NCI-H2196 treated with DMSO at 0.1 percent for 48 hours (cell line): ENCODE results near the gene TGIF2.
A peak's percentile ranks its signal among the peaks of the same experiment; 100 is the strongest.
"Not testable (repeated sequence)": the region's sequence is repeated elsewhere in the genome, so short reads cannot be mapped to it uniquely, and the experiment has no call there.

Experiments used
- DNase-seq: peaks from one replicate; lab custom pipeline; 2025; ENCODE audit not compliant: unreplicated experiment; lab: John Stamatoyannopoulos, UW

Gene TGIF2

DNA sequence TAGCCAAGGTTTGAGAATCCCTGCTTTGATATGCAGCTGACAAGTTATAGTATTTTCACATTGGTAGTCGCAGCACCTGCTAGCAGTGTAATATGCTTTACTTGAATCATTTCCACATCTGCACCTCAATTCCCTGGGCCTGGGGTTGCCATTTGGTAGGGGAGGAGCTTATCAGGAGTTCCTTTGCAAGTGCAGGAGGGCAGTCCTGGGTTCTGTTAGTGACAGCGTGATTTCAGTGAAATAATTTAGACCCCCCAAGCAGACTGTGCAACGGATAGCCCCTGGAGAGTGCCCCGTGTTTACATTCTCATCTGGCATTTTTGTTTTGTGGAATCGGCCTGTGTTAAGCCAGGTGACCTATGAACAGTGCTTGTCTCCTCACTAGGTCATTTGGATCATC, 38.2 kb downstream of the TGIF2 start:
- no peak for DNase-seq

DNA sequence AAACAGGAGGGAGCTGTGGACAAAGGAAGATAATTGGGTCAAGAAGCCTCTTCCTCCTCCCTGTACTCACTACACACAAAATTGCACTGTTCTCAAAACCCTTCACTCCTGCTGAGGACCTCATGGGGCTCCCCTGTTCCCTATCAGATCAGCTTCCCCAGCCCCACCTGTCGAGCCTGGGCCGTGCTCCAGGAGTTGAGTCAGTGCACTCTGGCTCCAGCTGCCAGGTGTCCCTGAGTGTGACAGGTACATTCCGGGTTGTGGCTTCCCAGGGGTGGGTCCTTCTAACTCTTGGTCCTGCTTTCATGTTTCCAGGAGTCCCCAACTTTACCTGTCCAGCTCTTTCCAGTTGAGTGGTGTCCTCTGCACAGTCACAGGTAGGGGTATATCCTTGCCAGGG, 40.6 kb downstream of the TGIF2 start:
- DNase-seq = peak; percentile 59

DNA sequence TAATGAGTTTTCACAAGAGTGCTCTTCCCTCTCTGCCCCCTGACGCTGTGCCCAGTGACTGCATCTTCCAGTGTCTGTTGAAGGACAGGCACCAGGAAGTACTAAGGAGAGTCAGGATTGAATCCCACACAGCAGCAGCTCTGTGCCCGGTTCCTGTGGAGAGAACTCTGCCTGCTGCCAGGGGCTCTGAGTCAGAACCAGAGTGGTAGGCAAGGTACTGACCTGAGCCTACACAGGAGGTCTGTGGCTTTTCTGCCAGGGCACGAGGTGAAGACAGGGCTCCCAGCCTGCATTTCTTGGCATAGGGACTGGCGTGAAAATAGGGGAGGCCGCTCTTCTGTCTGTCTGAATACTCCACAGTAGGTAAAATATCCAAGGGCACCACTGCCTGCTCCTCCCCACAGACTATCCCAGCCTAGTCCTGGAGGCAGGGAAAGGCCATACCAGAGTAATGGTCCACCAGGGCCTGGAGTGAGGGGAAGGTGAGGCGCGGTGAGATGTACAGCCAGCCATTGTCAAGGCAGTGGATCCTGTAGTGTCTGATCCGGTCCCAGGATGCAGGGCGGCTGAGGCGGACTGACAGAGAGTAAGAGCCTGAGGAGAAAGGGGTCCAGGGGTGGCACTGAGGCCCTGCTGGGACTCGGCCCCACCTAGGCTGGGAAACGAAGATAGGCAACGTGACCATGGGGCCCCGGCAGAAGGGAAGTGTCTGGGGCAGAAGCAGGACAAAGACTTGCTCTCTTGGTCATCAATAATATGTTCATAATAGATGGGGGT, 41.6 kb downstream of the TGIF2 start:
- DNase-seq = no peak

DNA sequence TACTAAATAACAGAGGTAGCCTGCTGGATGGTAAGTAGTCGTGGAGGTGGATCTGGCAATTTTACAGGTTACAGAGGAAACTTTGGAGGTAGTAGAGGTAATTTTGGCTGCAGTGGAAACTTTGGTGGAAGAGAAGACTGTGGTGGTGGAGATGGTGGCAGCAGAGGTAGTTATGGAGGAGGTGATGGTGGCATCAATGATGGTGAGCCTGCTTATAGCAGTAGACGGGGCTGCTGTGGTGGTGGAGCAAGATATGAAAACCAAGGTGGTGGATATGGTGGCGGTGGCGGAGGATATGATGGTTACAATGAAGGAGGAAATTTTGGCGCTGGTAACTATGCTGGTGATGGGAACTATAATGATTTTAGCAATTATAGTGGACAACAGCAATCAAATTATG, 47.5 kb downstream of the TGIF2 start:
- no peak for DNase-seq

DNA sequence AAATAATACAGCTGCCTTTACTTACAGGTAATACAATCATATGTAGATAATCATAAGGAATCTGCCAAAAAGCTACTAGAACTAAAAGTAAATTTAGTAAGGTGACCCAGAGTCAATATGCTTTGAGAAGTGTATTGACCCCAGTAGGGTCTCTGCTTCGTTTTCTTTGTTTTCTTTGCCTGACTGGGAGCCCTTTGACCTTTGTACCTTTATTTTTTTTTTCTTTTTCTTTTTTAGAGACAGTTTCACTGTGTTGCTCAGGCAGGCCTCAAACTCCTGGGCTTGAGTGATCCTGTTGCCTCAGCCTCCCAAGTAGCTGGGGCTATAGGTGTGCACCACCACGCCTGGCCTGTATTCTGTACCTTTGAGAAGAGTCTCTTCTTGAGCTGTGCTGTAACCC, 50.0 kb downstream of the TGIF2 start:
- DNase-seq = no peak

DNA sequence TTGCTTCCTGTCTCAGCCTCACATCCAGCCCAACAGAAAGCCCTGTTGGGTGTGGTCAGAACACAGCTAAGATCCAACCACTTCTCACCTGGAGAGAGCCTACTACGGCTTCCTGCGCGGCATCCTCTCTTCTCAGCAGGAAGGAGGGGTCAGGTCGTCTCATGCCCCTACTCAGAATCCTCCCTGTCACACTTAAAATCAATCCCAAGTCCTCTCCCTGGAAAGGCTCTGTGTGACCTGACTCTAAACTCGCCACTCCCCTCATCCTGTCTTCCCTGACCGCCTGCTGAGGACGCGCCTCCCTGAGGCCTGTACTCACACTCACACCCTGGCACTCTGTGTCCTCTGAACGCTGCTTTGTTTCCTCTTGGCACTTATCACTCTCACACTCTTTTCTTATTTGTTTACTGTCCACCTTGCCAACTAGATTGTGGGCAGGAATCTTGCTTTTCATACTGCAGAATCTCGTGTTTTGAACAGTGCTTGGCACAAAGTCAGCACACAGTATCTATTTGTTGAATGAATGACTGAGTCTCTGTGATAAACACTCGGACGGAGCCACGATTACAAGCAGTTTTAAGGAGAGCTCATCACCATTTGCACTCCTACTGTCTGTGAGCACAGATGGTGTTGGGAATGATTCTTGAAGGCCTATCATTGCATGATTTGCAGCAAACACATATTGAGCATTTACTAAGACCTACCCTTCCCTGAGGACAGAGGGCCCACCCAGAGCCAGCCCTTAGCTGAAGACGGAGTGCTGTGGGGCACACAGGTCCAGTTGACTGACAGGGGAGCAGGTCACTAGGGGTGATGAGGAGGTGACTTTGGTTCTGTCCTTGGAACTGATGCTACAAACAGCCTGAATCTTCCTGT, 50.9 kb downstream of the TGIF2 start:
- peak; percentile 79 for DNase-seq

DNA sequence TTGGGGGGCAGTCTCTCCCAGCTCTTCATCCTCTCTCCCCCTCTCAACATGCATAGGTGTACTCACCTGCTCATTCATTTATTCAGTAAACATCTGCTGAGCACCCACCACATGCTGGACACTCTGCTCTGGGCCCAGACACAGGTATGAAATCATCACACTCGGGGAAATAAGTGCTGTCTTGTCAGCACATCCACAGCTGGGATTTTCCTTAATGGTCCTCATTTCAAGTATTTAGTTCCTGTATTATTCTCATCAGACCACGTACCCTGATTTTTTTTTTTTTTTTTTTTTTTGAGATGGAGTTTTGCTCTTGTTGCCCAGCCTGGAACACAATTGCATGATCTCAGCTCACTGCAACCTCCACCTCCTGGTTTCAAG, 51.5 kb downstream of the TGIF2 start:
- no peak for DNase-seq

DNA sequence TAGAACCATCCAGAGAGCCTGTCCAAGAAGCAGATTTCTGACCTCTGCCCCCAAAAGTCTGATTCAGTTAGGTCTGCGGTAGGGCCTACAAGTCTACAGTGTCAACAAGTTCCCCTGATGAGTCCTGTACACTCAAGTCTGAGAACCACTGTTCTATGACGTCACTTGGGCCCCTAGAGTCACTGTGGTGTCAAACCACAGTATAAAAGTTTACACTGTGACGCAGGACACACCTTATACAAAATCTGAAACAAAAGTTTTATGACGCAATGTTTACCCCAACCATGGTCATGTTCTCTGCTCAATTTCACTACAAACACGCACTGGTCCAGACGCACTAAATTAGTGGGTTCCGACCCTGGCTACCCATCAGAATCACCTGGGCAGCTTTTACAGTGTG, 54.7 kb downstream of the TGIF2 start:
- no peak for DNase-seq

DNA sequence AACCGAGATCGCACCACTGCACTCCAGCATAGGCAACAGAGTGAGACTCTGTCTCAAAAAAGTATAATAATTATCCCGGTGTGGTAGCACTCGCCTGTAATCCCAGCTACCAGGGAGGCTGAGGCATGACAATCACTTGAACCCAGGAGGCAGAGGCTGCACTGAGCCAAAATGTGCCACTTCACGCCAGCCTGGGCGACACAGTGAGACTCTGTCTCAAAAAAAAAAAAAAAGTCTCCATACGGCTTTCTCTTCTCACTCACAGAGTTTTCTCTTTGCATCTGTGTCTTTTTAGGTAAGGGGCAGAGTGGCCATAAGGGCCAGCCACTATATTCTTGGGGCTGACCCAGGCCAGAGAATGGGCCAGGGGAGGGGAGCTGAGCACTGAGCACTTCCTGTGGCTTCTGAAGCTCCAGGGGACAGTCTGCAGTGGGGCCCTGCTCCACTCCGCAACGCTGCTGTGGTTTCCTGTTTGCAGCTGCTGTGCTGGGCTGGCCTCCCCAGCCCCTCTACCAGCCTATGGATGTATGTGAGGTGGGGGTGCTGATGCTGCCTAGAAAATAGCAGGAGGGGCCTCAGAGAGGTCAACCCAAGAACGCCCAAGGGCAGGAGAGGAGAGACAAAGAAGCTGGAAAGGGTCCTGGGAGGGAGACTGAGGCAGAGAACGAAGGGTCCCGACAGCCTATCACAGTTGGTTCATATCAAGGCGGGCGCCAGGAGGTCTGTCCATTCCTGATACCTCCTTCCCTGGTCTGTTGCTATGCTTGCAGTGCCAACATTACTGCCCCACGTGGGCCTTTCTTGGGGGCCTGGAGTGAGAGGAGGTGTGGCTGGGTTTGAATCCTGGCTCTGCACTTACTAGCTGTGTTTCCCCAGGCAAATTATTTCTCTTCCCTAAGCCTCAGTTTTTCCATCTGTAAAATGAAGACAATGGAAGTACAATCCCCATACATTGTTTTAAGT, 56.6 kb downstream of the TGIF2 start:
- DNase-seq = no peak

DNA sequence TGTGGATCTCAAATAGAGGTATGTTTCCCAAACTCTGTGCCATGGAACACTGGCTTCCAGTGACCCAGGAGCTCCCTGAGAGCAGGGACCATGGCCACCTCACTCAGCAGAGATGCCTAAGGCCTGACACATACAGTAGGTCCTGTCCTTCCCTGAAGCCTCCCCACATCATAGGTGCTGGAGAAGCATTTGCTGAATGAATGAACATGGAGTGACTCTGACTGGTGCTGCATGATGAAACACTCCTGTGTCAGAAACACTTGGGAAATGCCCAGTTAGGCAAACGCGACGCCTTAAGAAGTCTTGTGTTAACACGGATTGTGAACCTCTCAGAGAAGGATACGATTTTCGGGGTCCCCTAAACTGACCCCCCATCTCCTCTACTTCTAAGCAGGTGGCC, 58.2 kb downstream of the TGIF2 start:
- DNase-seq = no peak

DNA sequence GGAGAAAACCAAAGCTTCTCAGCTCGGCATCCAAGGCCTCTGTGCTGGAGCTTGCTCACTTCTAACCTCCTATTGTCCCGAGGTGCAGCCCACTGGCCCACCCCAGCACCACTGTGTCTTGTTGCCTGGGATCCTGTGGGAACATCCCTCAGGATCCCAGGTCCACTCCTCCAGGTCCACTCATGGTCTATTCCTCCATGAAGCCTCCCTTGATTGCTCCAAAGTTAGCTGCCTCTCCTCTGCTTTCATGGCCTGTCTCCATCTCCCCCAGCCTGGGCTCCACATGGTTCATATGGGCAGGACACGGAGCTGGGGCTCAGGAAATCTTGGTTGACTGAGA, 58.7 kb downstream of the TGIF2 start:
- DNase-seq = no peak

DNA sequence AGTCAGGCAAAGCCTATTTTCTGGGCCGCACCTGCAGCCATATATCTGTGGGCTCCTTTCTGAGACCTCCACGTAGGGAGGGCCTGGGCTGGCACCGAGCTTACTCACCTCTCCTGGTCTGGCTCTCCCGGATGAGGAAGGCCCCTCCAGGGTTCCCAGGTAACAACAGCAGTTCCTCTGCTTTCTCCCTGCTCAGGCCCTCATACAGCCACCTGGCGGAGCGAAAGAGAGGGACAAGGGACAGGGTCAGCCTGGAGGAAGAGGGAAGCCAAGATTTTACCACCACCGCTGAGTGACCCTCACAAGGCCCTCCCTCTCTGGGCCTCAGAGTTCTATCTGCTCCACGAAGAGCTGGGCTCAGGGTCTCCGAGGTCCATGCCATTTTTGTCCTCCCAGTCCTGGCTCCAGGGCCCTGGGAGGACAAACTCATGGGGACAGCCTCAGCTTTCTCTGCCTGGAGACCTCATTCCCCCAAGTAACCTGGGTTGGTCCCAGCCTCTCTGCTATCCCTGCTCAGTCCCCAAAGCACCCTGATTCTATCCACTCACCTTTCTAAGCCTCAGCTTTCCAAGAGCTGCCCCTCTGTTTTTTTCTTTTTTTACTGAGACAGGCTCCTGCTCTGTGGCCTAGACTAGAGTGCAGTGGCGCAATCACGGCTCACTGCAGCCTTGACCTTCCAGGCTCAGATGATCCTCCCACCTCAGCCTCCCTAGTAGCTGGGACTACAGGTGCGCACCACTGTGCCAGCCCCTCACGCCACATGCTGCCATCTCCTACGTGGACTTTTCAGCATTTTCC, 59.3 kb downstream of the TGIF2 start:
- no peak for DNase-seq

DNA sequence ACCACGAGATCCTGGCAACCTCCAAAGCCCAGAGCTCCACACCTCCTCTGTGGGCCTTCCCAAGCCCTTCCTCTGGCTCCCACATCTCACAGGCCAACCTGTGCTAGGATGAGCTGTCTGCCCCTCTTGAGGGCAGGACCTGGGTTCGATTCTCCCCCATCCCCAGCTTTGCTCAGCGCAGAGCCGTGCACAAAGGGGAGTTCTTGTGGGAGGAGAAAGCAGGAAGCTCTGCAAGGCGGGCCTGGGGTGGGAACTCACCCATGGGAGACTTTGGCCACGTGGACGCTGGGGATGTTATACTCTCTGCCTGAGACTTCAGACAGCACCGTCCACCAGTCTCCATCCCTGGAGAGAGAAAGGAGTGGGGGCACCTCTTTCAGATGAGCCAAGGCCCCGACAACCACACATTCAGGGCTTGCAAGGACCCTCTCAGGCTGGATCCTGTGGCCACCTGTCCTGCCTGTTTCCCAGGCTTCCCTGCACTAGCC, 59.9 kb downstream of the TGIF2 start:
- DNase-seq = no peak

DNA sequence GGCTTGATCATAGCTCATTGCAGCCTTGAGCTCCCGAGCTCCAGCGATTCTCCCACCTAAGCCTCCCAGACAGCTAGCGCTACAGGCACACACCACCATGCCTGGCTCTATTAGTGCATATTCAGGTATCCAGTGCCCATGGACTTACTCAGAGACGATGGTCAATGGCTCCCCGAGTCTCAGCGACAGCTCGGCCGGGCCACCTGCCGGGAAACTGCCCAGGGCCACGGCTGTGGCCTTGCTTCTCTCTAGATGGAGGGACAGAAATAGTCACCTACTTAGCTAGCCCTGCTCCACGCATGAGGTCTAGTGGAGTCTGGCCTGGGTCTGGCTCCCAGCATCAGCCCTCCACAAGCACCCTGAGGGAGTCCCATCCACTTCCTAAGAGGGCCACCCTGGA, 60.9 kb downstream of the TGIF2 start:
- no peak for DNase-seq

DNA sequence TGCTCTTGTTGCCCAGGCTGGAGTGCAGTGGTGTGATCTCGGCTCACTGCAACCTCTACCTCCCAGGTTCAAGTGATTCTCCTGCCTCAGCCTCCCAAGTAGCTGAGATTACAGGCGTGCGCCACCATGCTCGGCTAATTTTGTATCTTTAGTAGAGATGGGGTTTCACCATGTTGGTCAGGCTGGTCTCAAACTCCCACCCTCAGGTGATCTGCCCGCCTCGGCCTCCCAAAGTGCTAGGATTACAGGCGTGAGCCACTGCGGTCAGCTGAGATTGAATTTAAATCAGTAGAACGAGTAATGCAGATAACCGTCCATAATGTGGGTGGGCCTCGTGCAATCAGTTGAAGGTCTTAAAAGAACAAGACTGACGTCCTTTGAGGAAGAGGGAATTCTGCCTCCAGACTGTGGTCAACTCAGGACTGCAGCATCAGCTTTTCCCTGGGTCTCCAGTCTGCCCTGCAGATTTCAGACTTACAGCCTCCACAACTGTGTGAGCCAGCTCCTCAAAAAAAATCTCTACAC, 65.5 kb downstream of the TGIF2 start:
- not testable (repeated sequence) for DNase-seq

DNA sequence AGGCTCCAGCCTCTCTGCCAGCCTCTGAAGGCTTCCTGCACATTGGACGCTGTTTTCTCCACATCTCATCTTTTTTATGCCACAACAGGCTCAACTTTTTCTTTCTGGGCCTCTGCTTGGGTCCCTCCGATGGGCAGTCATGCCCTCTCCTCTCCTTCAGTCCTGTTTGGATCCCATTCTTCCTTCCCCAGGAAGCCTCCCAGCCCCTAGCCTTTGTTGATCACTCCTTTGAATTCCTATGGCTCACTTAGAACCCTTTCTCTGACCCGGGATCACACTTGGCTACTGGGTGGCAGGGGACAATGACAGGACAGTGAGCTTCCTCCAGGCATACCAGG, 68.1 kb downstream of the TGIF2 start:
- no peak for DNase-seq

DNA sequence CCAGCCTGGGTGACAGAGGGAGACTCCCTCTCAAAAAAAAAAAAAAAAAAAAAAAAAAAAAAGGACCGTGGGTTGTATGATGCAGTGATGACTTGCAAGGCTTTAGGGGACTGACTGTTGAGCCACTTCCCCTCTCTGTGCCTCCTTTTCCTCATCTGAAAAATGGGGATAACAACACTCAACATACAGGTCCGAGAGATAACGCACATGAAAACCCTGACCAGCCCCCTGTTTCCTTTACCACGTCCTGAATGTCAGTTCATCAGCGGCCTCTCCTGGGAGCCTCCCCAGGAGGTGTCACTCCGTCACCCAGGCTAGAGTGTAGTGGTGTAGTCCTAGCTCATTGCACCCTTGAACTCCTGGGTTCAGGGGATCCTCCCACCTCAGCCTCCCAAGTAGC, 68.7 kb downstream of the TGIF2 start:
- DNase-seq = no peak
